Type B pancreatic cell (in vitro differentiated cells): Measurements from ENCODE around the gene COL4A1. TPM values are rescaled to one million over a fixed set of nuclear protein-coding genes. Genes with fewer than 3 reads are reported as not detected.

ENCODE experiments used
- DNase-seq: peaks from one replicate; pipeline ENCODE4 v3.0.0; 2021; ENCODE audit warnings: mixed read lengths; ENCODE audit not compliant: unreplicated experiment; ENCODE audit errors: extremely low spot score
- H3K27ac Mint-ChIP-seq: 2 replicates; pipeline ENCODE4 v1.8.0; 2021; ENCODE audit warnings: mild to moderate bottlenecking, mixed read lengths
- H3K27me3 Mint-ChIP-seq: 2 replicates; pipeline ENCODE4 v1.8.0; 2021; ENCODE audit warnings: mixed read lengths
- H3K36me3 Mint-ChIP-seq: 2 replicates; pipeline ENCODE4 v1.8.0; 2021; ENCODE audit warnings: mixed read lengths
- H3K4me1 Mint-ChIP-seq: one replicate; pipeline ENCODE4 v1.8.0; 2021; ENCODE audit warnings: mixed read lengths; ENCODE audit not compliant: unreplicated experiment
- H3K4me3 Mint-ChIP-seq: 2 replicates; pipeline ENCODE4 v1.8.0; 2021; ENCODE audit warnings: mild to moderate bottlenecking, mixed read lengths
- H3K9me3 Mint-ChIP-seq: 2 replicates; pipeline ENCODE4 v1.8.0; 2021; ENCODE audit warnings: mixed read lengths
- total RNA-seq: library from RNA; stranded (reverse); gene quantifications from 2 replicates; pipeline ENCODE4 v1.2.1, GENCODE V29; 2021; ENCODE audit warnings: low replicate concordance
- TF ChIP-seq, protein P1 (sequence below): fragments of 200-600 bp; sonication (generic); conservative IDR thresholded peaks from 2 replicates; pipeline ENCODE4 v1.5.0; 2021; ENCODE audit warnings: antibody characterized with exemption, mild to moderate bottlenecking

Gene COL4A1
- total RNA-seq, 1 donor from 2014 or later = 83.6 TPM

DNA sequence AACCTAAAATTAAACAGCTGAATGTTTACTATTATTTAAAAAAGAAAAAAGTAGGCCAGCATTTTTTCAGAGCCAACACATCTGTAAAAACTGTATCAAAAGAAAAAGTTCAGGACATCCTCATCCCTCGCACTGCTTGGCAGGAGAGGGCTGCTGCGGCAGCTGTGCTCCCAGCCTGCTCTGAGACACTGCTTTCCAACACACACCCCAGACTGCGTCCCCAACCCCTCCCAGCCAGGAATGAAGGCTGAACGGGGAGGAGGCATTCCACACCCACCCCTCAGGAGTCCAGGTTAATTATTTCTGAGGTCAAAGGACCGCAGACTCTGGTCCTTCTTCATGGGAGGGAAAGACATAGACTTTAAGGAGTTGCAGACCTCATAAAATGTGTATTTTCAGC lies 43.1 kb downstream of the COL4A1 start:
- Mint-ChIP-seq H3K27me3 (no peaks in the 10 kb centered on the region), H3K4me3 (no peak overlapping the region), H3K9me3 (no peaks in the 10 kb centered on the region), H3K36me3 (no peaks in the 10 kb centered on the region), H3K4me1 (peaks cover 24% of the 10 kb centered on the region), H3K27ac (no peak overlapping the region)
- no peak for DNase-seq
- TF ChIP-seq, protein P1, sequence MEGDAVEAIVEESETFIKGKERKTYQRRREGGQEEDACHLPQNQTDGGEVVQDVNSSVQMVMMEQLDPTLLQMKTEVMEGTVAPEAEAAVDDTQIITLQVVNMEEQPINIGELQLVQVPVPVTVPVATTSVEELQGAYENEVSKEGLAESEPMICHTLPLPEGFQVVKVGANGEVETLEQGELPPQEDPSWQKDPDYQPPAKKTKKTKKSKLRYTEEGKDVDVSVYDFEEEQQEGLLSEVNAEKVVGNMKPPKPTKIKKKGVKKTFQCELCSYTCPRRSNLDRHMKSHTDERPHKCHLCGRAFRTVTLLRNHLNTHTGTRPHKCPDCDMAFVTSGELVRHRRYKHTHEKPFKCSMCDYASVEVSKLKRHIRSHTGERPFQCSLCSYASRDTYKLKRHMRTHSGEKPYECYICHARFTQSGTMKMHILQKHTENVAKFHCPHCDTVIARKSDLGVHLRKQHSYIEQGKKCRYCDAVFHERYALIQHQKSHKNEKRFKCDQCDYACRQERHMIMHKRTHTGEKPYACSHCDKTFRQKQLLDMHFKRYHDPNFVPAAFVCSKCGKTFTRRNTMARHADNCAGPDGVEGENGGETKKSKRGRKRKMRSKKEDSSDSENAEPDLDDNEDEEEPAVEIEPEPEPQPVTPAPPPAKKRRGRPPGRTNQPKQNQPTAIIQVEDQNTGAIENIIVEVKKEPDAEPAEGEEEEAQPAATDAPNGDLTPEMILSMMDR = no peak

DNA sequence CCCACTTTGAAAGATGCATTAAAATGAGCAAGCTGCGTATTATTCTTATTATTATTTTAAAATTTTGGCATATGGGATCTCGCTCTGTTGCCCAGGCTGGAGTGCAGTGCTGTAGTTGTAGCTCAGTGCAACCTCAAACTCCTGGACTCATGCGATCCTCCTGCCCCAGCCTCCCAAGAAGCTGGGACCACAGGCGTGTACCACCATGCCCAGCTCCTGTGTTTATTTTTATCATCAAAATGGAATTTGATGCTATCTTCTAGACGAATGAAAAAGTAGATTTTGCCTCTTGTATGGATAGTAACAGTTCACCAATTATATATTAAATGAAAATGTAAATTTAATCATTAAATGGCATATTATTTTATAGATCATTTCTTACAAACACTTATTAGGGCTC lies 43.6 kb downstream of the COL4A1 start:
- H3K9me3 Mint-ChIP-seq = no peaks in the 10 kb centered on the region
- H3K4me3 Mint-ChIP-seq = no peak overlapping the region
- no peaks in the 10 kb centered on the region for H3K36me3 Mint-ChIP-seq
- DNase-seq = no peak
- no peak overlapping the region for H3K27ac Mint-ChIP-seq
- H3K27me3 Mint-ChIP-seq = no peaks in the 10 kb centered on the region
- TF ChIP-seq, protein P1 = no peak
- peaks cover 24% of the 10 kb centered on the region for H3K4me1 Mint-ChIP-seq

DNA sequence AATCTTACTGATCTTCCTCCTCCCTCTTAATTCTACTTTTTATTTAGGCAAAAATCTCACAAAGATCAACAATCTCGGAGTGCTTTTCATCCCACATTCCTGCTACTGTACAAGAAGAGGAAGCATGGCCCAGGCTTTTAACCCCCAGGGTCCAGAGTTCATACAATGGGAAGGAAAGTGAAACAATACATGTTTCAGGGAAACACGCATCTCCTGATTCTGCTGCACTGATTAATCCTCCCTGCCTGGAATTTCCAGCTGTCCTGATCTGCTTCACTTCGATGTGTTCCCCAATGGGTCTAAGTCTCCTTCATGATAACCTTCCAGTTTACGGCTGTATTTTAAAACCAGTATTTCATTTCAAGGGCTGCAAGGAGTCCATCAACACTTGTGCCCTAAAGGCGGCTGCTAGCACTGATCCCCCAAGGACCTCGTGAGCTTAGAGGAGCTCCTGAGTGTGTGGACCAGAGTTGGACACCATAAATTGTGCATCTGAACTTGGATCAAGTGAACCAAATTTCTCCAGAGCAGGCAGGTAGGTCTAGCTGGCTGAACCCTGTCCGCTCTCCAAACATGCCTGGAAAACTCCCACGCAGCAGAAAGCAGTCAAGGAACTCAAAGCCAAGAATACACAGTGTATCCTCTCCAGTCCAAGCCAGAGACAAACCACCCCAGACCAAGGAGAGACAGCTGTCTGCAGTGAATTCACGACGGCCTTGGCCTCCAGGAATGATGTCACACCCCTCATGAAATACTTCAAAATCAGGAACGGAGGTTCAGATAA lies 44.3 kb downstream of the COL4A1 start:
- TF ChIP-seq, protein P1 = no peak
- H3K36me3 Mint-ChIP-seq = no peaks in the 10 kb centered on the region
- H3K27me3 Mint-ChIP-seq = no peaks in the 10 kb centered on the region
- no peak overlapping the region for H3K27ac Mint-ChIP-seq
- no peak for DNase-seq
- H3K4me1 Mint-ChIP-seq = peaks cover 24% of the 10 kb centered on the region
- H3K9me3 Mint-ChIP-seq = no peaks in the 10 kb centered on the region
- no peak overlapping the region for H3K4me3 Mint-ChIP-seq

DNA sequence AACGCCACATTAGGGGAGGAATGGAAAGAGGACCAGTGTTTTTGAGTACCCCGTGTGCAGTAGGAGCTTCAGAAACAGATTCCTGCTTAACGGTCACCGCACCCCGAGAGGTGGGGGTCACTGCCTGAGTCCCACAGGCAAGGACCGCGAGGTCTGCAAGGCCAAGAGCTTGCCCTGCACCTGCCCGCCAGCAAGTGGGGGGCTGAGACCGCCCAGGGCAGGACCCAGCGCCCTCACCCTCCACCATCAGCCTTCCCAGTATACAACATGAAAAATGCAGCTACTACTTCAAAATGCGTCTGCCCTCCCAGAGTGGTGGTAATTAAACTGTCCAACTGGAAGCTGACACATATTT lies 44.9 kb downstream of the COL4A1 start:
- DNase-seq = no peak
- Mint-ChIP-seq H3K27me3 (no peaks in the 10 kb centered on the region), H3K4me3 (no peak overlapping the region), H3K9me3 (no peaks in the 10 kb centered on the region), H3K27ac (no peak overlapping the region), H3K36me3 (no peaks in the 10 kb centered on the region), H3K4me1 (peaks cover 24% of the 10 kb centered on the region)
- TF ChIP-seq, protein P1 = no peak

DNA sequence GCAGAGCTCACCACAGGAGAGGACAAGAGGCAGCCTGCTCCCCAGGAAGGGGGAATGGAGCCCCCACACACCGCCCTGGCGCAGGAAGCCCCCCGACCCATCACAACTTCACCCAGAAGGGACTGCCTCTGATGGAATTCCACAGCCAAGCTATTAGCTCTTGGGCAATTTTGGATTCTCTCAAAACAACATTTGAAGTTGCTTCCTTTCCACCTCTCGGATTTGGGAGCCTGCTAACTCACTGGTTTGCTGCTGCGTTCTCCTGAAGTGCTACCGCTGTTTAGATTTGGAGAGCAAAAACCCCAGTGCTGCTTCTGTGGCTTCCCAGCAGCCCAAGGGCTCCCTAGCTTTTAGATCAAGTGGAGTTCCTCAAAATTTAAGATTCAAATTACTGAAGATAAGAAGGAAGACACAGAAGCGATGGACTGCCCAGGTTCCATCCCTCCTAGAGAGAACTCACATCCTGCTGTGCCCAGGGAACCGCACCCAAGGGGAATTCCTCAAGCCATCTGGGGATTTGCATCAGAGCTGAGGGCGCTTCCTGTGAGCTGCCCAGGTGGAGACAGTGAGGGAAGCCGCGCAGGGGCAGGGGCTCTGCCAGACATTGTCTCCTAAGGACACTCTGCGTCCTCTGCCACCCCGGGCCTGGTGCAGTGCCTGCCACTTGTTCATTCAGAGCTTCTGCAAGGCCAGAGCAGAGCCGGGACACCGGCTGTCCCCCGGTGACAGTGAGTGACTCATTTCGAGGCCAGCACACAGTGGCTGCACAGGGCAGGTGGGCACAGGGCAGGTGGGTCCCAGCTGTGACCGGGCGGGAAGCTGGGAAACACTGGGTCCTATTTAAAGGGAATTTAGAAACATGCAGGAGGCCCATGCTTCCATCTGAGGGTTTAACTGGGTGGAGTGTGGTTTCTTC lies 45.5 kb downstream of the COL4A1 start:
- no peak overlapping the region for H3K27ac Mint-ChIP-seq
- H3K36me3 Mint-ChIP-seq = no peaks in the 10 kb centered on the region
- H3K4me1 Mint-ChIP-seq = peaks cover 22% of the 10 kb centered on the region
- DNase-seq = no peak
- TF ChIP-seq, protein P1 = no peak
- H3K27me3 Mint-ChIP-seq = no peaks in the 10 kb centered on the region
- no peaks in the 10 kb centered on the region for H3K9me3 Mint-ChIP-seq
- H3K4me3 Mint-ChIP-seq = no peak overlapping the region
